HUES6 (cell line): ENCODE measurements around the gene EPN3.

Source experiments
- H3K27ac ChIP-seq: 2 replicates; pipeline ENCODE4 v1.7.0; 2013; ENCODE audit warnings: low read depth, mild to moderate bottlenecking, low read length, inconsistent platforms
- H3K27me3 ChIP-seq: 2 replicates; pipeline ENCODE4 v1.6.1; 2013; ENCODE audit warnings: low read length; ENCODE audit not compliant: control insufficient read depth, insufficient read depth
- H3K36me3 ChIP-seq: 2 replicates; pipeline ENCODE4 v1.6.1; 2013; ENCODE audit warnings: low read length; ENCODE audit not compliant: control insufficient read depth, insufficient read depth
- H3K4me1 ChIP-seq: 2 replicates; pipeline ENCODE4 v1.6.1; 2013; ENCODE audit warnings: low read length; ENCODE audit not compliant: control insufficient read depth, insufficient read depth
- H3K4me3 ChIP-seq: 2 replicates; pipeline ENCODE4 v1.5.1; 2013; ENCODE audit warnings: low read depth, low read length
- H3K9ac ChIP-seq: one replicate; pipeline ENCODE4 v1.6.1; 2013; ENCODE audit warnings: mild to moderate bottlenecking, low read length
- H3K9me3 ChIP-seq: 2 replicates; pipeline ENCODE4 v1.6.1; 2013; ENCODE audit warnings: low read depth, low read length; ENCODE audit not compliant: control insufficient read depth, insufficient read depth

EPN3 gene

DNA sequence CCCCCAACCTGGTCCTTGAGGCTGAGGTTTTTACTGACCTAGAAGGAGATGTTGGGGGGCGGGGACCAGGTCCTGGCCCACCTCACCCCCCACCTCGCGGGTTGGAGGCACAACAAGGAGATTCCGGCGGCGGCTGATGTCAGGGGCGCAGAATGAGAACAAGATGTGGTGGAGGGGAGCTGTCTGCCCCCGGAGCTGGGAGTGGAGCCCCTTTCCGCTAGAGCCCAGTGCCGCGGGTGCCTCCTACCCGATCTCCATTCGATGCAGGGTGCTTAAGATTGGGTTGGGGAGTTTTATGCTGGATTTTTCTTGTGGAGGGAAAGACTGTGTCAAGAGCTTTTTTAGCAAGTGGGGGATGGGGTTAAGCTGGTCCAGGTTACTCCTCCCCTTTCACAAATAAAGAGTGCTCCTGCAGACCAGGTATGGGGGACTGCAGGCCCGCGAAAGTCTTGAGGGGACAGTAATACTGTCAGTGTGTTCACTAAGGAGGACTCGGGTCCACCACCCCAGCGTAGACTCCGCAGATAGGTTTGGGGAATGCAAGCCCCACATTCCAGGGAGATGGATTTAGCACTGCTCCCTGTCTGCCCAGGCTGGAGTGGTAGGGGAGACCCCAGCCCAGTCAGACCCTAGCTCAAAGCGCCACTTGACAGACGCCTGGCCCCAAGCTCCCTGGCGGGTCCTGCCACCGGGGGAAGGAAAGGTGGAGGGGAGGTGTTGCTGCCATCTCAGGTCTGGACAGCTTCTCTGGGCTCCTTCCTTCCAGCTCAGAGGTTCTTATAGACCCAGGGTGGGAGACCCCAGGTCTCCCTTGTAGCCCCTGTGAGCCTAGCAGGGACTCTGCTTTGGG is 29.9 kb downstream of the EPN3 start:
- no peak overlapping the region for H3K9ac ChIP-seq
- peaks cover 43% of the 10 kb centered on the region for H3K4me1 ChIP-seq
- peak overlapping the region; percentile 55 for H3K4me3 ChIP-seq
- no peaks in the 10 kb centered on the region for H3K36me3 ChIP-seq
- H3K27me3 ChIP-seq = peaks cover 89% of the 10 kb centered on the region
- H3K9me3 ChIP-seq = no peaks in the 10 kb centered on the region
- H3K27ac ChIP-seq = no peak overlapping the region

DNA sequence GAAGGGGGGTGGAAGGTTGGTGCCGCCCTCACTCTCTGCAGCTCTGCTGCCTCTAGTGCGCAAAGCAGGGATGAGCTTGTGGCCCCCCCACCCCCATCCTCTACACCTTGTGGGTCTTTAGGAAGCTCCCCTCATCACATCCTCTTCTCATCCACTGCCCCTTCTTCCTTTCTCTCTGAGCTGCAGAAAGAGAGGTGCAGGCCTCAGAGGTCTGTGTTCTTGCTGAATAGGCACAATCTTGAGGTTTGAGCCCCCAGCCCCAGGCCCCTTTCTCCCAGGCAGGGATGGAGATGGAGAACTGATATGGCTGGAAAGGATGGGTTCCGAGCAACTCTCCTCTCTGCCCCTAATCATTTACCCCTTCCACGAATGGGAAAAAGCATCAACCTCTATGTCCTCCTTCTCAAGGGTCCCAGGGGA is 30.6 kb downstream of the EPN3 start:
- Histone ChIP-seq H3K4me3 (0 out of 2 replicates have a peak overlapping the region, but pooled peaks have one; percentile 55), H3K27me3 (peaks cover 89% of the 10 kb centered on the region), H3K27ac (no peak overlapping the region), H3K36me3 (no peaks in the 10 kb centered on the region), H3K9ac (no peak overlapping the region), H3K4me1 (peaks cover 43% of the 10 kb centered on the region), H3K9me3 (no peaks in the 10 kb centered on the region)

- Histone ChIP-seq H3K9ac (no peak overlapping the region), H3K27ac (no peak overlapping the region), H3K4me3 (peak overlapping the region; percentile 32), H3K4me1 (peaks cover 32% of the 10 kb centered on the region), H3K27me3 (peaks cover 79% of the 10 kb centered on the region), H3K36me3 (no peaks in the 10 kb centered on the region), H3K9me3 (no peaks in the 10 kb centered on the region)
These were observed 32.4 kb downstream of the EPN3 start for GRCh38 chr17:50564916-50565315.

DNA sequence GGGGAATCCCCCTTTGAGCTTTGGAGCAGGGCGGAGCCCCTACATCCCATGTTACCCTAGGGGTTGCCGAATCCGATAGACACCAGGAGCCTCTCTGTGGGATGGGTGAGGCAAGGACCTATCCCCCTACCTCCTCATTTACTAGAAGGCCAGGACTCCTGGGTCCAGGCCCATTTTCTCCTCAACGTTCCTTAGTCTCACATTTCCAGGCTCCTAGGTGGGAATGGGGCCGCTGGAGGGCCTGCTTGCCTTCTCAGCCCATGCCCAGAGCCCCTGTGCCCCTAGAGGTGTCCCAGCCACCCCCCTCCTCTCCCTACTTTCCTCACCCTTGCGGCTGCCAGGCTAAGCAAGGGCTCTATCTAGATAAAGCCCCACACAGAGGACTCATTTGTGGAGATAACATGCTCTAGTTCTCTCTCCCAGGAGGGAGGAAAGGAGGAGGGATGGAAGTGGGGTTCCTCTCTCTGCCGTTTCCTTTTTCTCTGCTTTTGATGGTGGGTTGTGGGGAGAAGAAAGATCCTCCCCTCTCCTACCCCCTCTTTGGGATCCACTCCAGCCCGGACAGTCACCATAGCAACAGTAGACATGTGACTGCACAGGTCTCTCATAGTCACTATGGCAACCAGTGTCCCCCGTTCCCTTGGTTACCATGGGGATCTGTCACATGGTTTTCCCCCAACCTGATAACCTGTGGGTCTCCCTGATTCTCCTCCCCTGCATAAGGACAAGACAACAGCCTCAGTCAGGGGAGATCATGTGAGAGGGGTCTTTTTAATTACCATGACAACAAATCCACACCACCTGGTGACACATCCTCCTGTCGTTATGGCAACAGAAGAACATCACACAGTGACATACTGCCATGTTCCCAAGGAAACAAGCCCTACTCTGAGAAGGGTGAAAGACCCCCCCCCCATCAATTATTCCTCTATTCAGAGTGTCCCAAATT is 33.1 kb downstream of the EPN3 start:
- peaks cover 79% of the 10 kb centered on the region for H3K27me3 ChIP-seq
- H3K4me3 ChIP-seq = no peak overlapping the region
- no peaks in the 10 kb centered on the region for H3K9me3 ChIP-seq
- no peaks in the 10 kb centered on the region for H3K36me3 ChIP-seq
- H3K4me1 ChIP-seq = peaks cover 39% of the 10 kb centered on the region
- H3K27ac ChIP-seq = no peak overlapping the region
- no peak overlapping the region for H3K9ac ChIP-seq

- Histone ChIP-seq H3K27me3 (peaks cover 69% of the 10 kb centered on the region), H3K4me1 (peaks cover 40% of the 10 kb centered on the region)
These were observed 34.4 kb downstream of the EPN3 start for GRCh38 chr17:50566886-50567285.

GRCh38 chr17:50568659-50569058 is 36.1 kb downstream of the EPN3 start:
- Histone ChIP-seq H3K27me3 (peaks cover 51% of the 10 kb centered on the region), H3K4me3 (no peak overlapping the region), H3K36me3 (no peaks in the 10 kb centered on the region), H3K27ac (no peak overlapping the region), H3K4me1 (peaks cover 29% of the 10 kb centered on the region), H3K9me3 (no peaks in the 10 kb centered on the region), H3K9ac (no peak overlapping the region)

More at GRCh38 chr17:50566886-50567285, 34.4 kb downstream of the EPN3 start:
- no peaks in the 10 kb centered on the region for H3K9me3 ChIP-seq
- H3K36me3 ChIP-seq = no peaks in the 10 kb centered on the region
- H3K27ac ChIP-seq = no peak overlapping the region
- H3K4me3 ChIP-seq = no peak overlapping the region
- no peak overlapping the region for H3K9ac ChIP-seq

GRCh38 chr17:50569592-50569991 is 37.1 kb downstream of the EPN3 start:
- no peak overlapping the region for H3K4me3 ChIP-seq
- H3K4me1 ChIP-seq = peaks cover 22% of the 10 kb centered on the region
- no peaks in the 10 kb centered on the region for H3K36me3 ChIP-seq
- peaks cover 42% of the 10 kb centered on the region for H3K27me3 ChIP-seq
- H3K27ac ChIP-seq = no peak overlapping the region
- no peaks in the 10 kb centered on the region for H3K9me3 ChIP-seq
- H3K9ac ChIP-seq = no peak overlapping the region

- Histone ChIP-seq H3K4me3 (no peak overlapping the region), H3K9me3 (no peaks in the 10 kb centered on the region), H3K27ac (no peak overlapping the region), H3K27me3 (peaks cover 38% of the 10 kb centered on the region), H3K4me1 (peaks cover 18% of the 10 kb centered on the region), H3K9ac (no peak overlapping the region), H3K36me3 (no peaks in the 10 kb centered on the region)
These were observed 37.5 kb downstream of the EPN3 start for GRCh38 chr17:50570032-50570431.

- Histone ChIP-seq H3K36me3 (no peaks in the 10 kb centered on the region), H3K9ac (no peak overlapping the region), H3K9me3 (no peaks in the 10 kb centered on the region), H3K4me1 (peaks cover 15% of the 10 kb centered on the region; the same call in 1 of the 2 replicates), H3K4me3 (no peak overlapping the region), H3K27me3 (peaks cover 33% of the 10 kb centered on the region), H3K27ac (no peak overlapping the region)
These were observed 38.0 kb downstream of the EPN3 start for GRCh38 chr17:50570528-50570927.

DNA sequence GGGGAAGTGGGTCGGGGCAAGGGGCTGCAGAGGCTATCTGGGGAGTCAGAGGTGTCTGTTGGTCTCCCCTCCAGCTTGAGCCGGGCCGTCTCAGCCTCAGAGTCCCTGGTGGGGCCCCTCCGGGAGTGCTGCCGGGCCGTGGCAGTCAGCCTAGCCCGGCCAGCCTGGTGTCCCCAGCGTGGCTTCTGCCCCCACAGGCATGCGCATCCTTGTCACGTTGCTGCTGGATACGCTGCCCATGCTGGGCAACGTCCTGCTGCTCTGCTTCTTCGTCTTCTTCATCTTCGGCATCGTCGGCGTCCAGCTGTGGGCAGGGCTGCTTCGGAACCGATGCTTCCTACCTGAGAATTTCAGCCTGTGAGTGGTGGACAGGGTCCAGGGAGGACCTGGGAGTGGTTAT is 39.1 kb downstream of the EPN3 start:
- H3K9ac ChIP-seq = no peak overlapping the region
- no peak overlapping the region for H3K4me3 ChIP-seq
- peaks cover 21% of the 10 kb centered on the region for H3K27me3 ChIP-seq
- H3K4me1 ChIP-seq = peaks cover 11% of the 10 kb centered on the region; the same call in 1 of the 2 replicates
- H3K9me3 ChIP-seq = no peaks in the 10 kb centered on the region
- H3K27ac ChIP-seq = no peak overlapping the region
- H3K36me3 ChIP-seq = no peaks in the 10 kb centered on the region

GRCh38 chr17:50572541-50572940 is 40.0 kb downstream of the EPN3 start:
- Histone ChIP-seq H3K4me1 (peaks cover 11% of the 10 kb centered on the region; the same call in 1 of the 2 replicates), H3K9ac (no peak overlapping the region), H3K4me3 (no peak overlapping the region), H3K27me3 (peaks cover 13% of the 10 kb centered on the region), H3K36me3 (no peaks in the 10 kb centered on the region), H3K9me3 (no peaks in the 10 kb centered on the region), H3K27ac (no peak overlapping the region)
